GM18498 (cell line): ENCODE data around the gene MYH7.
"Not testable (repeated sequence)": the region's sequence is repeated elsewhere in the genome, so short reads cannot be mapped to it uniquely, and the experiment has no call there.

Source experiments
- ATAC-seq: cut with Tn5 transposase; IDR thresholded peaks from one replicate; pipeline ENCODE4 v1.9.1; 2021; ENCODE audit warnings: mild to moderate bottlenecking, moderate library complexity; ENCODE audit not compliant: unreplicated experiment

Gene MYH7

GRCh38 chr14:23409475-23409874 lies 26.0 kb downstream of the MYH7 start:
- ATAC-seq: no peak

- no peak for ATAC-seq
Measured at GRCh38 chr14:23408307-23408630, 27.2 kb downstream of the MYH7 start.

- ATAC-seq: no peak
Measured at GRCh38 chr14:23407516-23408306, 27.7 kb downstream of the MYH7 start, which contains the start of gene MYH6. Gene MYH6 (minus strand): TSS chr14:23408273. CDS start chr14:23407223, 1,050 bp downstream.

- no peak for ATAC-seq
Measured at GRCh38 chr14:23406725-23407355, 28.6 kb downstream of the MYH7 start.

- no peak for ATAC-seq
Measured at GRCh38 chr14:23406244-23406643, 29.2 kb downstream of the MYH7 start.

GRCh38 chr14:23405516-23406025 lies 29.9 kb downstream of the MYH7 start:
- ATAC-seq: no peak

GRCh38 chr14:23405096-23405495 lies 30.4 kb downstream of the MYH7 start:
- no peak for ATAC-seq

- ATAC-seq: no peak
Measured at GRCh38 chr14:23404331-23404900, 31.0 kb downstream of the MYH7 start.

- ATAC-seq: no peak
Measured at GRCh38 chr14:23403908-23404307, 31.6 kb downstream of the MYH7 start.

GRCh38 chr14:23403139-23403438 lies 32.4 kb downstream of the MYH7 start:
- no peak for ATAC-seq

- ATAC-seq: no peak
Measured at GRCh38 chr14:23402296-23403138, 32.9 kb downstream of the MYH7 start.

GRCh38 chr14:23401291-23401690 lies 34.2 kb downstream of the MYH7 start:
- ATAC-seq: no peak

GRCh38 chr14:23400496-23401149 lies 34.8 kb downstream of the MYH7 start:
- not testable (repeated sequence) for ATAC-seq

GRCh38 chr14:23399591-23399990 lies 35.9 kb downstream of the MYH7 start:
- no peak for ATAC-seq

- no peak for ATAC-seq
Measured at GRCh38 chr14:23399136-23399535, 36.3 kb downstream of the MYH7 start.

- ATAC-seq: no peak
Measured at GRCh38 chr14:23398348-23398747, 37.1 kb downstream of the MYH7 start.

- no peak for ATAC-seq
Measured at GRCh38 chr14:23396781-23397407, 38.6 kb downstream of the MYH7 start.

GRCh38 chr14:23396126-23396525 lies 39.3 kb downstream of the MYH7 start:
- no peak for ATAC-seq

- no peak for ATAC-seq
Measured at GRCh38 chr14:23392613-23393012, 42.8 kb downstream of the MYH7 start.

GRCh38 chr14:23389871-23390270 lies 45.6 kb downstream of the MYH7 start:
- ATAC-seq: not testable (repeated sequence)
